ENCODE results near the gene MPHOSPH10. TPM values are rescaled to one million over a fixed set of nuclear protein-coding genes. Genes with fewer than 3 reads are reported as not detected.

The MPHOSPH10 gene
- polyA plus RNA-seq, 1 donor from 2014 or later: 39.0 TPM

- Histone ChIP-seq H3K4me3 (ENCODE audit: low read length) (no peak overlapping the region), H3K9me3 (ENCODE audit: low read length) (no peaks in the 10 kb centered on the region), H3K9me2 (ENCODE audit: insufficient read depth, low read length) (no peaks in the 10 kb centered on the region), H3K27me3 (ENCODE audit: insufficient read depth, low read depth, low read length) (no peaks in the 10 kb centered on the region), H3F3A (ENCODE audit: insufficient read depth, low read length, poor library complexity, severe bottlenecking) (no peaks in the 10 kb centered on the region), H3K79me2 (replicated peaks; ENCODE audit: insufficient read depth, low read length) (no peaks in the 10 kb centered on the region), H3K4me2 (ENCODE audit: low read length) (no peak overlapping the region), H3K36me3 (ENCODE audit: insufficient read depth, low read length) (peaks cover 21% of the 10 kb centered on the region), H3K9ac (ENCODE audit: low read length) (no peak overlapping the region), H2AFZ (ENCODE audit: low read depth, low read length) (no peak overlapping the region), H4K20me1 (ENCODE audit: insufficient read depth) (no peaks in the 10 kb centered on the region), H3K27ac (ENCODE audit: low read length) (no peak overlapping the region)
- no peak for TF ChIP-seq EZH2 (IDR thresholded peaks at IDR 0.05; ENCODE audit: borderline replicate concordance, insufficient read depth, low read length, poor library complexity, severe bottlenecking)
- no peak for TF ChIP-seq POLR2AphosphoS5 (IDR thresholded peaks at IDR 0.05)
- TF ChIP-seq EP300 (conservative IDR thresholded peaks at IDR 0.05; ENCODE audit: poor library complexity, severe bottlenecking): no peak
- no peak for TF ChIP-seq SMC3 (conservative IDR thresholded peaks at IDR 0.05; ENCODE audit: poor library complexity)
- TF ChIP-seq RAD21 (conservative IDR thresholded peaks at IDR 0.05): no peak
- TF ChIP-seq REST (IDR thresholded peaks at IDR 0.05; ENCODE audit: borderline replicate concordance): no peak
- TF ChIP-seq TAF1 (IDR thresholded peaks at IDR 0.05; ENCODE audit: low read depth): no peak
- no peak for TF ChIP-seq CTCF (IDR thresholded peaks at IDR 0.05; ENCODE audit: poor library complexity, severe bottlenecking)
- TF ChIP-seq MXI1 (conservative IDR thresholded peaks at IDR 0.05; ENCODE audit: poor library complexity, severe bottlenecking): no peak
Observed at GRCh38 chr2:71143782-71144181, 13.3 kb downstream of the MPHOSPH10 start.

- H3K9me3 ChIP-seq (ENCODE audit: low read length): no peaks in the 10 kb centered on the region
- TF ChIP-seq SMC3 (conservative IDR thresholded peaks at IDR 0.05; ENCODE audit: poor library complexity) (no peak), POLR2AphosphoS5 (IDR thresholded peaks at IDR 0.05) (no peak), REST (IDR thresholded peaks at IDR 0.05; ENCODE audit: borderline replicate concordance) (no peak), TAF1 (IDR thresholded peaks at IDR 0.05; ENCODE audit: low read depth) (no peak), MXI1 (conservative IDR thresholded peaks at IDR 0.05; ENCODE audit: poor library complexity, severe bottlenecking) (no peak), CTCF (IDR thresholded peaks at IDR 0.05; ENCODE audit: poor library complexity, severe bottlenecking) (no peak), RAD21 (conservative IDR thresholded peaks at IDR 0.05) (no peak), EP300 (conservative IDR thresholded peaks at IDR 0.05; ENCODE audit: poor library complexity, severe bottlenecking) (no peak), EZH2 (IDR thresholded peaks at IDR 0.05; ENCODE audit: borderline replicate concordance, insufficient read depth, low read length, poor library complexity, severe bottlenecking) (no peak)
- H3K79me2 ChIP-seq (replicated peaks; ENCODE audit: insufficient read depth, low read length): no peaks in the 10 kb centered on the region
- no peak overlapping the region for H3K9ac ChIP-seq (ENCODE audit: low read length)
- H3K27ac ChIP-seq (ENCODE audit: low read length): no peak overlapping the region
- H3F3A ChIP-seq (ENCODE audit: insufficient read depth, low read length, poor library complexity, severe bottlenecking): no peaks in the 10 kb centered on the region
- no peak overlapping the region for H3K4me3 ChIP-seq (ENCODE audit: low read length)
- no peak overlapping the region for H2AFZ ChIP-seq (ENCODE audit: low read depth, low read length)
- no peaks in the 10 kb centered on the region for H3K27me3 ChIP-seq (ENCODE audit: insufficient read depth, low read depth, low read length)
- peaks cover 8% of the 10 kb centered on the region for H3K36me3 ChIP-seq (ENCODE audit: insufficient read depth, low read length)
- no peaks in the 10 kb centered on the region for H3K9me2 ChIP-seq (ENCODE audit: insufficient read depth, low read length)
- no peaks in the 10 kb centered on the region for H4K20me1 ChIP-seq (ENCODE audit: insufficient read depth)
- no peak overlapping the region for H3K4me2 ChIP-seq (ENCODE audit: low read length)
Observed at GRCh38 chr2:71148506-71149063, 18.2 kb downstream of the MPHOSPH10 start.
